22Rv1 (cell line): ENCODE results near the gene CPLANE2.

Experiments used
- H3K27ac ChIP-seq: fragments of 450-650 bp; 2 replicates; pipeline ENCODE4 v1.5.1; 2017
- ZFX ChIP-seq: fragments of 450-650 bp; IDR thresholded peaks from 2 replicates; pipeline ENCODE4 v1.6.1; 2017; ENCODE audit warnings: antibody characterized with exemption, borderline replicate concordance
- TF ChIP-seq, protein P1 (sequence below): fragments of 450-650 bp; IDR thresholded peaks from 2 replicates; pipeline ENCODE4 v1.5.1; 2017; ENCODE audit warnings: mild to moderate bottlenecking

The CPLANE2 gene

DNA sequence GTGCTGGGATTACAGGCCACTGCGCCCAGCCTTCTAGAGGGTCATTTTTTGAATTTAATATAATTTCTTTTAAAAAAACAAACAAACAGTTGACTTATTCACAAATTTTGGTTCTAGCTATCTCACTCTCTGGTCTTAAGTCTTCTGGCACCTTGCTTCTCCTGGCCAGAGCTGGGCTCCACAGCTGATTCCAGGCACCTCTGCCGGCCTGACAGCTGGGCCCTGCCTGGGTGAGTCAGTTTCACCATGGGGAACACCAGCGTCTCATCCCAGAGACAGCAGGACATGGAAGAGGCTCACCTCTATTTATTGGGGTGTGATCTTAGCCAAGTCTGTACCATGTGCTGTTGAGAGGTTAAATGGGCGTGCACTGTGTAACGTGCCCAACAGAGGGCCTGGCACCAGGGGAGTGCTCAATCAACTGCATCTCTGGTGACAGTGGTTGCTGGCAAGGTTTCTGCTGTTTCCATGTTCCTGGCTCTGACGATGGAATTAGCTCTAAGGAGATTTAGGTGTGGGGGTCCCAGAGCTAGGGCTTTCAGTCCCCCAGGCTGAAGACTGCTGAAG is 956 bp downstream of the CPLANE2 start:
- no peak for TF ChIP-seq ZFX
- TF ChIP-seq, protein P1, sequence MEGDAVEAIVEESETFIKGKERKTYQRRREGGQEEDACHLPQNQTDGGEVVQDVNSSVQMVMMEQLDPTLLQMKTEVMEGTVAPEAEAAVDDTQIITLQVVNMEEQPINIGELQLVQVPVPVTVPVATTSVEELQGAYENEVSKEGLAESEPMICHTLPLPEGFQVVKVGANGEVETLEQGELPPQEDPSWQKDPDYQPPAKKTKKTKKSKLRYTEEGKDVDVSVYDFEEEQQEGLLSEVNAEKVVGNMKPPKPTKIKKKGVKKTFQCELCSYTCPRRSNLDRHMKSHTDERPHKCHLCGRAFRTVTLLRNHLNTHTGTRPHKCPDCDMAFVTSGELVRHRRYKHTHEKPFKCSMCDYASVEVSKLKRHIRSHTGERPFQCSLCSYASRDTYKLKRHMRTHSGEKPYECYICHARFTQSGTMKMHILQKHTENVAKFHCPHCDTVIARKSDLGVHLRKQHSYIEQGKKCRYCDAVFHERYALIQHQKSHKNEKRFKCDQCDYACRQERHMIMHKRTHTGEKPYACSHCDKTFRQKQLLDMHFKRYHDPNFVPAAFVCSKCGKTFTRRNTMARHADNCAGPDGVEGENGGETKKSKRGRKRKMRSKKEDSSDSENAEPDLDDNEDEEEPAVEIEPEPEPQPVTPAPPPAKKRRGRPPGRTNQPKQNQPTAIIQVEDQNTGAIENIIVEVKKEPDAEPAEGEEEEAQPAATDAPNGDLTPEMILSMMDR, result peak; percentile 60

DNA sequence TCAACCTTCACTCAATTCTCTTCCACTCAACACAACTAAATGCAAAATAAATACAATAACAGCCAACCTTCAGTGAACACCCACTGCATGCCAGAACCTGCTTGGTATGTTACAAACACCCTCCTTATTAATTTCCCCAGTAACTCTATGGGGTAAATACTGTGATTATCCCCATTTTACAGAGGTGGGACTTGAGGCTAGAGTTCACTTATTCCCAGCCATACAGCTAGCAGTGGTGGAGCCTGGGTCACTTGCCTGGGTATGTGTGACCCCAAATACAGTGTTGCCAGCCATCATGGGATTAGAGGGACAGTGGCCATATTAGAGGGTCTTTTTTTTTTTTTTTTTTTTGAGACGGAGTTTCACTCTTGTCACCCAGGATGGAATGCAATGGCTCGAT is 1.6 kb downstream of the CPLANE2 start:
- H3K27ac ChIP-seq, result peak overlapping the region; percentile 84
- TF ChIP-seq ZFX, result no peak
- TF ChIP-seq, protein P1, result no peak

More for the DNA sequence above, 956 bp downstream of the CPLANE2 start:
- H3K27ac ChIP-seq, result peak overlapping the region; percentile 84

DNA sequence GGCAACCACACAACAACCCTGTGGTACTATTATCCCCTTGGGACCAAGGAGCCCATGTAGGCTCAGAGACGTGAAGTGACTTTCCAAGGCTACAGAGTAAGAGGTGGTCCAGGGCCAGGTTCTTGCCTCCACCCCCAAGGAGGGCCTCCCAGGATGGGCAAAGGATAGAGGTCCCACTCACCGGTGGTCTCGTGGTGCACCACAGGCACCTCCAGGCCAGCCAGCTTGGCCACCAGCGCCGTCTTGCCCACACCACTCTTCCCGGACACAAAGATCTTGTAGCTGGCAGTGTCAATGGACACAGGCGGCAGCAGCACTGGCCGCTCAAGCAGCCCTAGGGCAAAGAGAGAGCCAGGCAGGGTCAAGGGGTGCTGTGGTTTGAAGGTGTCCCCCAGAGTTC is 3.6 kb downstream of the CPLANE2 start:
- H3K27ac ChIP-seq, result no peak overlapping the region
- TF ChIP-seq, protein P1, result no peak
- TF ChIP-seq ZFX, result no peak

DNA sequence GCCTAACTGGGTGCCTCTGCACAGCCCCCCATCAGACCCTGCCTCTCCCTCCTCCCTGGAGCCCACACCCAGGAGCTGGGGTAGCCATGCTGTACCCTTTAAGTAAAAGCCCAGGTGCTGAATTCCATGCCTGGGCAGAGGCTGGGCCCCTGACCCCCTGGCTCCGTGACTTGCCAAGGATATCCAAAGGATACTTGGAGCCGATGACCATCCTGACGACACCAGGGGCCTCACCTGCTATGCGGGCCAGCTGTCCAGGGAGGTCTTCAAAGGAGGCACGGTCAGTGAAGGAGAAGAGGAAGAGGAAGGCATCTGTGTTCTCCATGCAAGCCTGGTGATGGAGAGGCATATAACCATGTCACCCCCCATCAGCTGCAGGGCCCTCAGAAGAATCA is 4.7 kb downstream of the CPLANE2 start:
- H3K27ac ChIP-seq, result no peak overlapping the region
- TF ChIP-seq ZFX, result no peak
- TF ChIP-seq, protein P1, result no peak

DNA sequence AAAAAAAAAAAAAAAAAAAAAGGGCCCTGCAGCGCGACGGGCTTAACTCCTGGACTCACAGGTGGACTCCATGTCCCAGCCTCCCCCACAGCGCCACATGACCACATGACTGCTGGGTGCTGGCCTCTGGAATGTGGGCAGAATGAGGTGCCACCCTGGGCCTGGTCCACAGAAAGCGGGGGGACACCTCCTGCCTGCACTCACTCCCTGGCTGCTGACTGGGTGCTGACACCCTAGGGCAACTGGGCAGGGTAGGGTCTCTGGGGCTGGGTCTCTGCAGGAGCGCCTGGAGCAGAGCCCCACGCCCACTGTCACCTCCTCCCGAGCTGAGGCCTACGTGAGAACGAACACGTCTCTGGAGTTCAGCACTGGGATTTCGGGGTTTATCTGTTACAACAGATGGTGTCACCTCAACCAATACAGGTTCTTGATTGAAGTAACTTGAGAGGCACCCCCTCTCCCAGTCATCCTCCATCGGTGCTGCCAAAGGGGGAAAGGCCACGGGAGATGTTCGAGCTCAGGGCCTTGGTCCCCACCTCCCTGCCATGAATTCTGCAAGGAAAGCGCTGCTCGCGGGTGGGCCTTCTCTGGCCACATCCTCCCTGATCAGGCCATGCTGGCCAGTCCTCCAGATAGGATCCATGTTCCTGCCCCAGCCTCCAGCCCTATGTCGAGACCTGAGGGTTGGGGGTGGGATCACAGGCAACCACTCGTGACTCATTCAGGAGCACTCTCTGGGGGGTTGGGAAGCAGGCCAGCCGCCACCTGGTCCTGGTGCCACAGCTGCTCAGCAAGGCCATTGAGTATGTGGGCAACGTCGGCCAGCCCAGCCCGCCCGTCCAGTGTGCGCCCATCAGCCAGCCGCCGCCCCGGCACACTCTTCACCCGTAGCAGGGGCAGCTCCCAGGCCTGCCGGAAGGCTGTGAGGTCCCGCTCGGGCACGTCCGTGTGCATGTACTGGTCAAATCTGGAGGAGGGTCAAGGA is 5.4 kb downstream of the CPLANE2 start:
- TF ChIP-seq, protein P1, result no peak
- no peak for TF ChIP-seq ZFX
- no peak overlapping the region for H3K27ac ChIP-seq

DNA sequence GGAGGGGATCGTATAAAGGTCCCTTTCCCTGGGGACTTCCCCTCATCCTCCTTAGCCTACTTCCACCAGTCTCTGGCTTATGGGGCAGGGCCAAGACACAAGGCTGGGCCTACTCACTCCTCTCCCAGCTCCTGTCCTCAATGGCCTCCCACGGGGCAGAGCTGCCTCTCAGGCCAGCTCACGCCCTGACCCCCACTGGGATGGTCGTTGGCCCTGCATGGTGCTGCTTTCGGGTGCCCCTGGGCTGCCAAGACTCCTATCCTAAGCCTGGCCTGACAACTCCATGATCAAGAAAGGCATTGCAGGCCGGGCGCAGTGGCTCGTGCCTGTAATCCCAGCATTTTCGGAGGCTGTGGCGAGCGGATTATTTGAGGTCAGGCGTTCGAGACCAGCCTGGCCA is 6.2 kb downstream of the CPLANE2 start:
- no peak for TF ChIP-seq ZFX
- TF ChIP-seq, protein P1, result no peak
- no peak overlapping the region for H3K27ac ChIP-seq
